ENCODE data around the gene NAV2.

The NAV2 gene

GRCh38 chr11:19747634-19748033 lies 35.0 kb downstream of the NAV2 start:
- DNase-seq: no peak

GRCh38 chr11:19751055-19751454 lies 38.4 kb downstream of the NAV2 start:
- no peak for DNase-seq

GRCh38 chr11:19753451-19754106 lies 40.9 kb downstream of the NAV2 start:
- DNase-seq: peak; percentile 87

- DNase-seq: no peak
Observed at GRCh38 chr11:19756675-19757475, 44.2 kb downstream of the NAV2 start.

- no peak for DNase-seq
Observed at GRCh38 chr11:19759389-19759788, 46.8 kb downstream of the NAV2 start.

GRCh38 chr11:19762266-19762665 lies 49.6 kb downstream of the NAV2 start:
- DNase-seq: no peak

GRCh38 chr11:19763330-19763729 lies 50.7 kb downstream of the NAV2 start:
- no peak for DNase-seq

- DNase-seq: no peak
Observed at GRCh38 chr11:19766206-19766605, 53.6 kb downstream of the NAV2 start.

- no peak for DNase-seq
Observed at GRCh38 chr11:19766810-19767209, 54.2 kb downstream of the NAV2 start.

- DNase-seq: no peak
Observed at GRCh38 chr11:19767627-19768151, 55.1 kb downstream of the NAV2 start.

- no peak for DNase-seq
Observed at GRCh38 chr11:19768197-19768596, 55.6 kb downstream of the NAV2 start.

GRCh38 chr11:19768815-19769214 lies 56.2 kb downstream of the NAV2 start:
- DNase-seq: no peak

- DNase-seq: peak; percentile 10
Observed at GRCh38 chr11:19769820-19770219, 57.2 kb downstream of the NAV2 start.

- no peak for DNase-seq
Observed at GRCh38 chr11:19770277-19770676, 57.6 kb downstream of the NAV2 start.

GRCh38 chr11:19771463-19771862 lies 58.8 kb downstream of the NAV2 start:
- no peak for DNase-seq

- DNase-seq: no peak
Observed at GRCh38 chr11:19772480-19772879, 59.8 kb downstream of the NAV2 start.

GRCh38 chr11:19774329-19774728 lies 61.7 kb downstream of the NAV2 start:
- no peak for DNase-seq

- DNase-seq: no peak
Observed at GRCh38 chr11:19774817-19775580, 62.4 kb downstream of the NAV2 start.

GRCh38 chr11:19775622-19776021 lies 63.0 kb downstream of the NAV2 start:
- DNase-seq: no peak

- DNase-seq: no peak
Observed at GRCh38 chr11:19777039-19777376, 64.4 kb downstream of the NAV2 start.

- no peak for DNase-seq
Observed at GRCh38 chr11:19777377-19778102, 64.9 kb downstream of the NAV2 start.

GRCh38 chr11:19779740-19780139 lies 67.1 kb downstream of the NAV2 start:
- DNase-seq: no peak

- DNase-seq: no peak
Observed at GRCh38 chr11:19781351-19781750, 68.7 kb downstream of the NAV2 start.
